OCI-LY1 (cell line): Measurements from ENCODE around the gene SPINK1.
"Not testable (repeated sequence)": the region's sequence is repeated elsewhere in the genome, so short reads cannot be mapped to it uniquely, and the experiment has no call there.

Source experiments
- EZH2 ChIP-seq: fragments of 200-600 bp; sonication (generic), shearing (Covaris generic); IDR thresholded peaks from 2 replicates; pipeline ENCODE4 v1.8.0; 2017; ENCODE audit warnings: borderline replicate concordance, mixed run types, mild to moderate bottlenecking, antibody characterized with exemption, low read length, moderate library complexity, mixed read lengths
- TF ChIP-seq, protein P1 (sequence below): fragments of 200-600 bp; sonication (generic), shearing (Covaris generic); IDR thresholded peaks from 2 replicates; pipeline ENCODE4 v1.5.1; 2017; ENCODE audit warnings: mild to moderate bottlenecking, antibody characterized with exemption, low read length, moderate library complexity, mixed read lengths

DNA sequence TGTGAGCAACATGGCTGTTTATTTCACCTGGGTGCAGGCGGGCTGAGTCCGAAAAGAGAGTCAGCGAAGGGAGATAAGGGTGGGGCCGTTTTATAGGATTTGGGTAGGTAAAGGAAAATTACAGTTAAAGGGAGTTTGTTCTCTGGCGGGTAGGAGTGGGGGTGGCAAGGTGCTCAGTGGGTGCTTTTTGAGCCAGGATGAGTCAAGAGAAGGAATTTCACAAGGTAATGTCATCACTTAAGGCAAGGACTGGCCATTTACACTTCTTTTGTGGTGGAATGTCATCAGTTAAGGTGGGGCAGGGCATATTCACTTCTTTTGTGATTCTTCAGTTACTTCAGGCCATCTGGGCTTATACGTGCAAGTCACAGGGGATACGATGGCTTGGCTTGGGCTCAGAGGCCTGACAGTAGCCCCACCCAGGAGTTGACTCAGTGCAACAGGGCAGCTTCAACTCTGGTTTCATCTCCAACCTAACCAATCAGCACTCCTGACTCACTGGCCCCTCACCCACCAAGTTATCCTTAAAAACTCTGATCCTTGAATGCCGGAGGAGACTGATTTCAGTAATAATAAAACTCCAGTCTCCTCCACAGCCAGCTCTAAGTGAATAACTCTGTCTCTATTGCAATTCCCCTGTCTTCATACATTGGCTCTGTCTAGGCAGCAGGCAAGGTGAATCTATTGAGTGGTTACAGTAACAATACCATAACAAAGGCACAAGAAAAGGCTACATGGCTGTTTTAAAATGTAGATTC lies 42.8 kb upstream of the SPINK1 start:
- TF ChIP-seq, protein P1, sequence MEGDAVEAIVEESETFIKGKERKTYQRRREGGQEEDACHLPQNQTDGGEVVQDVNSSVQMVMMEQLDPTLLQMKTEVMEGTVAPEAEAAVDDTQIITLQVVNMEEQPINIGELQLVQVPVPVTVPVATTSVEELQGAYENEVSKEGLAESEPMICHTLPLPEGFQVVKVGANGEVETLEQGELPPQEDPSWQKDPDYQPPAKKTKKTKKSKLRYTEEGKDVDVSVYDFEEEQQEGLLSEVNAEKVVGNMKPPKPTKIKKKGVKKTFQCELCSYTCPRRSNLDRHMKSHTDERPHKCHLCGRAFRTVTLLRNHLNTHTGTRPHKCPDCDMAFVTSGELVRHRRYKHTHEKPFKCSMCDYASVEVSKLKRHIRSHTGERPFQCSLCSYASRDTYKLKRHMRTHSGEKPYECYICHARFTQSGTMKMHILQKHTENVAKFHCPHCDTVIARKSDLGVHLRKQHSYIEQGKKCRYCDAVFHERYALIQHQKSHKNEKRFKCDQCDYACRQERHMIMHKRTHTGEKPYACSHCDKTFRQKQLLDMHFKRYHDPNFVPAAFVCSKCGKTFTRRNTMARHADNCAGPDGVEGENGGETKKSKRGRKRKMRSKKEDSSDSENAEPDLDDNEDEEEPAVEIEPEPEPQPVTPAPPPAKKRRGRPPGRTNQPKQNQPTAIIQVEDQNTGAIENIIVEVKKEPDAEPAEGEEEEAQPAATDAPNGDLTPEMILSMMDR = not testable (repeated sequence)
- TF ChIP-seq EZH2 = not testable (repeated sequence)
